ENCODE data around the gene CARD11.

The CARD11 gene

DNA sequence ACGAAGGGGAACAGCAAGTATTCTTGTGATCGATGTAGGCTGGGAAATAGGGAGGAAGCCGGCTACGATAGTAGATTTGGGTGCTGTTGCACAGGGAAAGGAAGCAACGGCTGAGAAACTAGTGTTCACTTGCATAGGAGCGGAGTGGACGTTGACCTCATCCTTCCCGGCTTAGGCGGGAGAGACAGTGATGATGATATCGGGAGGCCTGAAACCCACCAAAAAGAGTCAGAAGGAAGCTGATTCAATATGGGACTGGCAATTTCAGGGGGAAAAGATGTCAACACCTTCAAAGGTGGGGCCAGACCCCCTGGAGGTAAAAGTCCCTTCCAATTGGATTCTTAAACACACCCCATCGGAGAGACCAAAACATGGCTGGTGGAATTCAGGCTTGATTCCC lies 61.3 kb downstream of the CARD11 start:
- no peak for DNase-seq (ENCODE audit: low spot score)

DNA sequence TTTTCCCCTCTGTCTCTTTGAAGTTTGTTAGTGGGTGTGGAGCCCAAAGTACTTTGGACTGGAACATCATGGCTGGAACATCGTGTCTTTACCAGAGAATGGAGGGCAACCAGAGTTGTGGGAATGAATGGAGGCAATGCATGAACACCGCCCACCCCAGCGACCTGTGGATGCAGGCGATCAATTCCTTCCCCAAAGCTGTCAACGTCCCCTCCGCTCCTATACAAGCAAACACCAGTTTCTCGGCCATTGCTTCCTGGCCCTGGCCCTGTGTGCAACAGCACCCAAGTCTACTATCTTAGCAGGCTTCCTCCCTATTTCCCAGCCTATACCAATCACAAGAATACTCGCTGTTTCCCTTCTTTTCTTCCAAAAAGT lies 62.6 kb downstream of the CARD11 start:
- no peak for DNase-seq (ENCODE audit: low spot score)

DNA sequence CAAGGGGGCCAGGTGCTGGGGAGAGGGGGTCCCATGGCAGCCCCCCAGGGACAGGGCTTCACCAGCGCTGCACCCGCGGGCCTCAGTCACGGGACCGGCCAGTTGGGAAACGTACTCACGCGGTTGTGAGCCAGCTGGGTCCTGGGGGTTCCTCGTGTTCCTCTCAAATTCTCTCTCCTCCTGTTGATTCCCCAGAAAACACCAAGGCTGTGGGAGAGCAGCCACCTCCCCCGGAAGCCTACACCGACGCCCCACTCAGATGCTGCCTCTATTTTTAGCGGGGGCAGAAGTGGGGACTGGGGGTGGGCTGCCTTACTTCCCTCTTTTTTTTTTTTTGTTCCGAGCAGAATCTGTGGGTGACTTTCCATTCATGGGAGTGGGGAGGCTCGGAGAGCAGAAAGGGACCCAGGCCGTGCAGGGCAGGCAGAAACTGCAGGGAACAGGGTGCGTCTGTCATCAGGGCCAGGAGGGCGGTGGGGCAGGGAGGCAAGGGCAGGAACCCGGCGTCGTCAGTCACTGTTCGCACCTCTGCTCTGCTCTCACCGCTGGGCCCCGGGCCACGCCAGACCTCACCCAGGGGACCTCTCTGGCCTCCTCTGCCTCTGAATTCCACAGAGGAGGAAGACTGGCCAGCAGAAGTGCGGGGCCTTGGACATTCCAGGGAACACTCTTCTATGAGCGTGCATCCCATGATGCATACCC lies 63.1 kb downstream of the CARD11 start:
- no peak for DNase-seq (ENCODE audit: low spot score)

DNA sequence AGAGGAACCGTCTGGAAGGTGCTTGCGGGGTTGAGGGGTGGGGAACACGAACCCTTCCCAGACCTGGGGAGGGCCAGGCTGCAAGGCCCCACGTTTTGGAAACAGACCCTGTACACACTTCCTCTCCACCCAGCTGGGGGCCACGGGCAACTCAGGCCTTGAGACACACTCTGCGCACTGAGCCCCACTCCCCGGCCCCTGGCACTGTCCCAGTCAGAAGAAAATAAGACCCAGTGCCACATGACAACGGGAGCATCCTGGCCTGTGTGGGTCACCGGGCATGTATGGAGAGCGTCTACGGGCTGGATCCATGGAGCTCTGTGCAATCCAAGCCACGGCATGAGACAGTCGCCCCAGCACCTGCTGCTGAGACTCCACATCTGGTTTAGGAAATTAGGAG lies 63.7 kb downstream of the CARD11 start:
- no peak for DNase-seq (ENCODE audit: low spot score)

DNA sequence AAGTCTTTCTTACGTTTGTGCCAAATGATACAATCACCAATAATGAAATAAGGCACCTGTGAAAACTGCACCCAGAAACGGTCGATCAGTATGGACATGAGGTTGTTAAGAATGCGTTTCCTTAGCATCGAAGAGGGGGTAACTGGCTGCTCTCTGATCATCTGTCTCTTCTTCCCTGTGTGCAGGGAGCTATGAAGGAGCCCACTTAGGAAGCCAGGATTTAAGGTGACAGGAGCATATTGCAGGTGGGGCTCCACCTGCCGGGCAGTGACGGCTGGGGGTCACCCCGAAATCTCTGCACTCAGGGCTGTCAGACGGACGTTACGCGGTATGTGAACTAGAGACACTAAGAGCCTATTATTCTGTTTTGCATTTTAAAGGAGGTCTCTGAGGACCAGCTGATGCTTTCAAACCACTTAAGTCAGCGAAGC lies 64.5 kb downstream of the CARD11 start:
- no peak for DNase-seq (ENCODE audit: low spot score)

DNA sequence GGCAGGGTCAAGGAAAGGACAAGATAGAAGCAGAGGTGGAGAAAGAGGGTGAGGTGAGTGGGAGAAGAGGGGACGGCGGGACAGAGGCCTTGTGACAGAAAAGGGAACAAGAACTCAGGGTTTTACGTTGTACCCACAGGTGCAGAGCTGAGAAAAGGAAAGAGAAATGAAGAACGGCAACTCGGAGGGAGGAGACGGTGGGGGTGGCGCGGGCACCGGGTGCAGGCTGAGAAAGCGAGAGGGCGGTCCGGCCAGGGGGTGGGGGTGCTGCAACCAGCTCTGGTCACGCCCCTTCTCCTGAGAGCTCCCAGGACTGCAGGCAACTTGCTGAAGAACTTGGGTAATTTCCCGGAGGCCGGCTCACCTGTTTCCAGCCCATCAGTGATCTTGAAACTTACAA lies 65.3 kb downstream of the CARD11 start:
- no peak for DNase-seq (ENCODE audit: low spot score)

DNA sequence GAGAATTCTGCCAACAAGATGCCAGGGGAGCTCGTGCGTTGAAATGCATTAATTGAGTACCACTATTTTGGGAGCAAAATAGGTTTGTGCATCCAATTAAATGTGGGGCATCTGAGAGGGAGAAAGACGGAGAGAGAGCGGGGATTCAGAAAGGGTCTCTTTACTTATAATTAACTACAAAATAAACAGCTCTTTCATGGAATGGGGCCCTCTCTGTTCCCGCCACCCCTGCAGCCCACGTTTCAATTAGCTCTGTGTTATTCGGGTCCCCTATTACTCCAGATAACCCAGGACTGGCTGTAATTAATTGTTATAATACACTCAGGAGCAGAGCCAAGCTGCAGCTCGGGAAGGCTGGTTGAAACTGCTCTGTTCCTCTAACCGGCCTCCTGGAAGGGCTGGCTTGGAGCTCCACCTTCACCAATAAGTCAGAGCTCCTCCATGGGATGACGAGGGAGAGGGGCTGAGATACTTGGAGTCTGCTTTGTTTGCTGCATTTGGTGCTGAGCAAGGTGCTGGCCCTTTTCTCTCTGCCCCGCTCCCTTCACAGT lies 67.8 kb downstream of the CARD11 start:
- no peak for DNase-seq (ENCODE audit: low spot score)

DNA sequence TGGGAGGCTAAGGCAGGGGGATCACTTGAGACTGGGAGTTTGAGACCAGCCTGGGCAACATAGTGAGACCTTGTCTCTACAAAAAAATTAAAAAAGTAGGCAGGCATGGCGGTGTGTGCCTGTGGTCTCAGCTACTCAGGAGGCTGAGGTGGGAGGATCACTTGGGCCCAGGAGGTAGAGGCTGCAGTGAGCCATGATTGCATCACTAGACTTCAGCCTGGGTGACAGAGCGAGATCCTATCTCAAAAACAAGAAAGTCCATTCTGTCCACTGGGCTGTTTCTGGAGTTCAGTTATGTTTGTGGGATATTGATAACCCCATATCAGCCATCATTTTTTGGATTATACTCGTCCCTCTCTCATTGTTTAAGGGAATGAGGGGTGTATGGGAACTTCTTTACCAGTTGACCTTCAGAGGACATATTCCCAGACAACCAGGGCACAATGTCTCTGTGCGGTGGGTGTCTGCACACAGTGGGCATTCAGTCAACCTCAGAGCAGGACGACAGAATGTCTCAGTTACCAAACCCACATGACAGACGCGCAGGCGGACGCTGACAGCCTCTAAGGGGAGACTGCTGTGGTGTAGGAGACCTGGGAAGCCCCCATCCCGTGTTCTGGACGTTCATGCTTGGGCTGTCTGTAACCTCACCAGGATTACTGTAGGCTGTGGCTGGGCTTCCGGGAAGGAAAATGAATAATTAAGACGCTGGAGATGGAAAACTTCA lies 69.4 kb downstream of the CARD11 start:
- no peak for DNase-seq (ENCODE audit: low spot score)

DNA sequence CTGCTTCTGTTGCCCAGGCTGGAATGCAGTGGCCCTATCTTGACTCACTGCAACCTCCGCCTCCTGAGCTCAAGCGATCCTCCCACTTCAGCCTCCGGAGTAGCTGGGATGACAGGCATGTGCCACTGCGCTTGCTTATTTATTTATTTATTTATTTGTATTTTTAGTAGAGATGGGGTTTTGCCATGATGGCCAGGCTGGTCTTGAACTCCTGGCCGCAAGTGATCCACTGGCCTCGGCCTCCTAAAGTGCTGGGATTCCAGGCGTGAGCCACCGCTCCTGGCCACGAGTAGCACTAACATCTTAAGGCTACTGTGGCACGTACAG lies 70.9 kb downstream of the CARD11 start:
- DNase-seq (ENCODE audit: low spot score) = no peak

DNA sequence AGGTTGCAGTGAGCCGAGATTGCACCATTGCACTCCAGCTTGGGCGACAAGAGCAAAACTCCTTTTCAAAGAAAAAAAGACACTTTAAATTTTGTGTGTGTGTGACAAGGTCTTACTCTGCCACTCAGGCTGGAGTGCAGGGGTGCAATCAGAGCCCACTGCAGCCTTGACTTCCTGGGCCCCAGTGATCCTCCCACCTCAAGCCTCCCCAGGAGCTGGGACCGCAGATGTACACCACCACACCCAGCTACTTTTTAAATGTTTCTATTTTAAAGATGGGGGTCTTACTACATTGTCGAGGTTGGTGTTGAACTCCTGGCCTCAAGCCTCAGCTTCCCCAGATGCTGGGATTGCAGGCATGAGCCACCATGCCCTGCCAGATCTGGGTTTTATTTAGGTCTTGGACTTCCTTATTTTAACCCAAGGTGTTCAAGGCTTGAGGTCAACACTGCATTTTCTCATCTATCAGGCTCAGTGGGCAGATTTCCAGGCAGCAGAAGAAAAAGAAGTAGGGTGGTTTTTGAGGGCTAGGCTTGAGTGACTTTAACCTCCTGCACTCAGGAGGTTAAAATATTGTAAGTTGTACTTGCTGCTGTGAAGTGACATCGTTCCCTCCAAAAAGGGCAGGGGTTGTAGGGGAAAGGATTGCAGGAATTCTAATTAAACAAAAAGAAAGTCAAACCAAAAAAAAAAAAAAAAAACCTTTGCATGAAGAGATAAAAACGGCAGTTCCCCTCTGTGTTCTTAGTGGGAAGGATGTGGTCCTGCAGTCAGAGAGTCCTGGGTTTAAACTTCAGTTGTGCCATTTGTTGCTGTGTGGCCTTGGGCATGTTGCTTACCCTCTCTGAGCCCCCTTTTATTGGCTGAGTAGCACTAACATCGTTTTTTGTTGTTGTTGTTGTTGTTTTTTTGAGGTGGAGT lies 71.5 kb downstream of the CARD11 start:
- no peak for DNase-seq (ENCODE audit: low spot score)

DNA sequence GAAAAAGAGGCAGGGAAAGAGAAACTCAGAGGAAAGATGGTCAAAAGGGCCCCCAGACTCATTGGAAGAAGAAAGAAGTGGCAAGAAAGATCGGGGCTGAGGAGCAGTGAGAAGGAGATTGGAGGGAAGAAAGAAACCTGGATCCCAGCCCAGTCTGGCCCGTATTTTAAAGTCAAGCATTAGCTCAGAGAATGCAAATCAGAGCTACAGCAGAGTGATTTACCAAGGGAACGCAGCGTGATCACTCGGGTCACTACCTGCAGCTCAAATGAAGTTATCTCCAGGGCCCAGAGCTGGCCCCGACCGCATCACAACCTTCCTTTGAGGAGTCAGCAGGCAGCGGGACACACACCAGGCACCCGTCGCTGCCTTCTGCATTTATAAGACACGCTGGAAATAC lies 72.8 kb downstream of the CARD11 start:
- DNase-seq (ENCODE audit: low spot score) = no peak

DNA sequence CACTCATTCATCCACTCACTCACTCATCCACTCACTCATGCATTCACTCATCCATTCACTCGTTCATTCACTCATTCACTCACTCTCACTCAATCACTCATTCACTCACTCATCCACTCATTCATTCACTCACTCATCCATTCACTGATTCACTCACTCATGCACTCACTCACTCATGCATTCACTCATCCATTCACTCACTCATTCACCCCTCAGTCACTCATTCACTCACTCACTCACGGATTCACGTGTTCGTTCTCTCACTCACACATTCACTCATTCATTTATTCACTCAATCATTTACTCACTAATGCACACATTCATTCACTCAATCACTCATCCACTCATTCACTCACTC lies 73.4 kb downstream of the CARD11 start:
- no peak for DNase-seq (ENCODE audit: low spot score)

DNA sequence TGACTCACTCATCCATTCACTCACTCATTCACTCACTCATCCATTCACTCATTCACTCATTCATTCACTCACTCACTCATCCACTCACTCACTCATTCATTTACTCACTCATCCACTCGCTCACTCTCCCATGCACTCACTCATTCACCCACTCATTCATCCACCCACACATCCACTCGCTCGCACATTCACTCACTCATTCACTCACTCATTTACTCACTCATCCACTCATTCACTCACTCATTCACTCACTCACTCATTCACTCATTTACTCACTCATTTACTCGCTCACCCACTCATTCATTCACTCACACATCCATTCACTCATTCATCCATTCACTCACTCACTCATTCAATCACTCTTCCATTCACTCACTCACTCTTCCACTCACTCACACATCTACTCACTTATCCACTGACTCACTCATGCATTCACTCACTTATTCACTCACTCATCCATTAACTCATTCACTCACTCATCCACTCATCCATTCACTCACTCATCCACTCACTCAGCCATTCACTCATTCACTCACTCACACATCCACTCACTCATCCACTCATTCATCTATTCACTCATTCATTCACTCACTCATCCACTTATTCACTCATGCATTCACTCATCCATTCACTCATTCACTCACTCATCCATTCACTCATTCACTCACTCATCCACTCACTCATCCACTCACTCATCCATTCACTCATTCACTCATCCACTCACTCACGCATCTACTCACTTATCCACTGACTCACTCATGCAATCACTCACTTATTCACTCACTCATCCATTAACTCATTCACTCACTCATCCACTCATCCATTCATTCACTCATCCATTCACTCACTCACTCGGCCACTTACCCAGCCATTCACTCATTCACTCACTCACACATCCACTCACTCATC lies 74.0 kb downstream of the CARD11 start:
- DNase-seq (ENCODE audit: low spot score) = no peak

DNA sequence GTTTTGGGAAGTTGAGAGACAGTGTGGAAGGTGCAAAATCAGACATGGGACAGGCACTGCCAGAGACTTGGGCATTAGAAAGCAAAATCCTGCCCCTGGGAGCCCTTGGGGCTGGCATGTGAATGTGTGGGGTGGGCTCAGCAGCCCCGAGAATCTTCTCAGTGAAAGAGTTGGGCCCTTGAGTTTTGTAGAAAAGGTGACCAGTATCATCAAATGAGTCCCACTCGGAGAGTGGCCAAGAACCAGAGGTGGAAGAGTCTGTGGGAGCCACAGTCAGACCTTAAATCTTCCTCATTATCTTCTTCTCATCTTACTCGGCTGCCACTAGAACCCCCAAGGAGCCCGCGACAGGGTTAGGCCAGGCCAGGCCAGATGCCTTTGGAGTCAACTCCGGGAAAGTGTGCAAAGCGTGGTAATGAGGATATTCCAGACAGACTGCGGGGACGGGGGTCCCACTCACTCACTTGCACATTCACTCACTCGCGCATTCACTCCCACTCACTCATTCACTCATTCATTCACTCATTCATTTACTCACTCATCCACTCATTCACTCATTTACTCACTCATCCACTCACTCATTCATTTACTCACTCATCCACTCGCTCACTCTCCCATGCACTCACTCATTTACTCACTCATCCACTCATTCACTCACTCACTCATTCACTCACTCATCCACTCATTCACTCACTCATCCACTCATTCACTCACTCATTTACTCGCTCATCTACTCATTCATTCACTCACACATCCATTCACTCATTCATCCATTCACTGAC lies 74.9 kb downstream of the CARD11 start:
- DNase-seq (ENCODE audit: low spot score) = no peak

DNA sequence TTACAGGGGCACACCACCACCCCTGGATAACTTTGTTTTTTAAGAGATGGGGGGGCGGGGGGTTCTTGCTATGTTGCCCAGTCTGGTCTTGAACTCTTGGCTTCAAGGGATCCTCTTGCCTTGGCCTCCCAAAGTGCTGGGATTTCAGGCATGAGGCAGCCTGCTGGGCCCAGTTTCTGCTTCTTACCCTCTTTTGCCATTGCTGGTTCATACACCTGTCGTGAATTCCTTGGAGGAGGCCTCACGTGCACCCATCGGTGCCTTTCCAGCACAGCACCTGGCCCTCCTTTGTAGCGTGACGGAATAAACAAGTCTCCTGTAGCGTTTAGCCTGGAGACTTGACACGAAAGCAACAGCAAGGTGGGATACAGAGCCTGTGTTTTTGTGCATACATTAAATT lies 75.5 kb downstream of the CARD11 start:
- DNase-seq (ENCODE audit: low spot score) = no peak

DNA sequence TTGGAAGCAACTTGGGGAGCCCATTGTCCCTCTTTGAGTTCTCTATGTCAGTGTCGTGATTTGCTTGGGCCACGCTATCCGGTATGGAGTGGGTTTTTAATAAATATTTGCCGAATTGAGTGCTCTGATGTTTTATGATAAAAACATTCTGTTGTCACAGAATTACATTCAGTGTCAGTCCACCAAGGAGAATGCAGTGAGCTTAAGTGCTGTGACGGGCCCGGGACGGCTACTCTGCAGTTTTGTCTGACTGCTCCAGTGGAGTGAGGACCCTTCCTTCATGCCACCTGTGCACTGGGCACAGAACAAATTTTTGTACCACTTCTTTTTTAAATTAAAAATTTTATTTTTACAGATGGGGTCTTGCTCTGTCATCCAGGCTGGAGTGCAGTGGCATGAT lies 76.0 kb downstream of the CARD11 start:
- no peak for DNase-seq (ENCODE audit: low spot score)

DNA sequence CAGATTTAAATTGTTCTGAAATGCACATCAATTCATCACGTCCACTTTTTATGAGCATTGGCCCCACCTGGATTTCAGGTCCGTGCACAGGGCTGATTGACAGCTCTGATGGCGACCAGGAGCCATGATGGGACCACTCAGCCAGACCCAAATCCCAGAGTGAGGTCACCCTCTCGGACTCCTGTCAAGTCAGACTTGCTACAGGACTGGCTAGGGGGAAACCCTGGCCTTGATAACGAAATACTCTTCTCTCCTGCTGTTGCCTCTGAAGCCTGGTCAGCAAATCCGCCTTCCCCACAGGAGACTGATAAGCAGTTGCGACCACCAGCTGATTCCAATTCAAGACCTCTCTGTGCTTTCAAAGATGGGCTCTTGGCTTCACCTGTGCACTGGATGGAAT lies 76.4 kb downstream of the CARD11 start:
- no peak for DNase-seq (ENCODE audit: low spot score)

DNA sequence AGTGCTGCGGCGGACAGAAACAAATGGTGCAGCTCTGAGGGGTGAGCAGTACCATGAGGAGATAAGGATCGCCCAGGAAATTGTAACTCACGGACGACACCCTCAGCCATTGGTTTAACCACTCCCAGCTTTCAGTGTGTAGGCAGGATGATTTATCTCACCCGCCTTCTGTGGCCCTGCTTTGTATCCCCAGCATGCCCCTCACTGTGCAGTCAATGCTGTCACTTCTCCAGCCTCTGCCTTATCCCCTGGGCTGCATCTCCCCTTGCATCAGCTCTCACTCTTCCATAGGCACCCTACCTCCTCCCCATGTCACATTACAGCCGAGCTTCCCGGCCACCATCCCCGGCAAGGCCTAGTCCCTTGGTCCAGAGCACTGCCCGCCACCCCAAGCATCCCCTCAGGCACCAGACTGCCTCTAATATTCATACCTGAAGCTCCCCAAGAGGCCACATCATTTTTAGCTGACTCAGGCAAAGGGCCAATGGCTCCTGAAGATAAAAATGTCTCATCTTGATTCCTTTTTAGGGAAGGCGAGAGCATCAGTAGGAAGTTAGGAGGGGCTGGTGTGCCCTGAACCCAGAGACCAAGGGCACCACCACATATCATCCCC lies 77.1 kb downstream of the CARD11 start:
- no peak for DNase-seq (ENCODE audit: low spot score)

DNA sequence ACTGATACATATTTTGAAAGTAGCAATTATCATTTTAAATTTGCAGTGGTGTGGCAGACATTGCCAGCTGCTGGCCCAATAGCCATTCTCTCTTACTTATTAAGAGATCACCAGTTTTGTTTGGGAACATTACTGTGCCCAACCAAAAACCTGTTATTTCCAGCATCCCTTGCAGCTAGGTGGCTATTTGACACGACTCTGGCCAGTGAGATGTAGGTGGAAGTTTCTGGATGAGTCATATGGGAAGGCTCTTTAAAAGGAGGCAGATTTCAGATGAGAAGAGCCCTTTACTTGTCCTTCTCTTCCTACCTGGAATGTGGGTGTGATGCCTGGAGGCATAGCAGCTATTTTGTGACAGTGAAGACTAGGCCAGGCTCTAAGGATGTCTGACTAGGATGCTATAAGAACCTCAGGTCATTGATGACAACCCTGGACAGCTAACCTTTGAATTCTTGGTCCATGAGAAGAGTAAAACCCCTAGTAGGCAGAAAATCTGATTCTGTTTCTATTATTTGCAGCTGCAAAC lies 77.9 kb downstream of the CARD11 start:
- no peak for DNase-seq (ENCODE audit: low spot score)

DNA sequence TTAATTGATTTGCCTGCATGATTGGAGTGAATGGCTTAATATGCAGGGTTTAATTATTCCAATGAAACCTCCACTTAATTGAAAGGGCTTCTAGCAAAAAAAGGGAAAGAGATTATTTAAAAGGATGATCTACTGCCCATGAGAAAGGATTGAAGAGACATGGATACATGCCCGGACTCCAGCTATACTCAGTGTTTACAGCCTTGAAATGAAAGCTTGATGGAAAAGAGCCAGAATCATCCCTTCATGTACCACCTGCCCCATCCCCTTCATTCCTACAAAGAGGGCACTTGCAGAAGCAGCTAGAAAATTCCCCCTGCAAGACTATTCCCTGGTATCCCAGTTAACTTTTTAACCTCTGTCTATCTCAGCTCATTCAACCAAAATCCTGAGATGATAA lies 78.4 kb downstream of the CARD11 start:
- no peak for DNase-seq (ENCODE audit: low spot score)
